Stimulated activated effector memory CD8-positive, alpha-beta T cell treated with anti-CD3 and anti-CD28 coated beads, Interleukin-12 subunit alpha, Interleukin-12 subunit beta, amount 100 ng/mL, for 72 hours (primary cell): ENCODE measurements around the gene ADH5.
"Not testable (repeated sequence)": the region's sequence is repeated elsewhere in the genome, so short reads cannot be mapped to it uniquely, and the experiment has no call there.

Experiments
- ATAC-seq: fragments of 150-1000 bp; cut with Tn5 transposase; 2 replicates; pipeline ENCODE4 v1.10.0; 2021
- DNase-seq, 2 donors: peaks; one replicate each; pipeline ENCODE4 v3.0.0; 2021 to 2022; ENCODE audit warnings: low spot score in 2 of 2
- H3K27ac Mint-ChIP-seq: one replicate; pipeline ENCODE4 v1.8.0; 2022; ENCODE audit warnings: mild to moderate bottlenecking, mixed read lengths
- H3K36me3 Mint-ChIP-seq: one replicate; pipeline ENCODE4 v1.8.0; 2022; ENCODE audit warnings: mild to moderate bottlenecking, mixed read lengths
- H3K4me1 Mint-ChIP-seq: one replicate; pipeline ENCODE4 v1.8.0; 2022; ENCODE audit warnings: mixed read lengths
- H3K4me3 Mint-ChIP-seq: one replicate; pipeline ENCODE4 v1.8.0; 2022; ENCODE audit warnings: mild to moderate bottlenecking, mixed read lengths
- H3K9me3 Mint-ChIP-seq: one replicate; pipeline ENCODE4 v1.8.0; 2022; ENCODE audit warnings: mixed read lengths

Gene ADH5

GRCh38 chr4:99071159-99071558 is 17.4 kb downstream of the ADH5 start:
- Mint-ChIP-seq H3K27ac (no peak overlapping the region), H3K4me3 (no peak overlapping the region), H3K9me3 (no peaks in the 10 kb centered on the region), H3K36me3 (peaks cover 69% of the 10 kb centered on the region), H3K4me1 (no peaks in the 10 kb centered on the region)
- DNase-seq (no peak), ATAC-seq (no peak)

- H3K4me1 Mint-ChIP-seq = no peaks in the 10 kb centered on the region
- DNase-seq (no peak), ATAC-seq (no peak)
- H3K36me3 Mint-ChIP-seq = peaks cover 56% of the 10 kb centered on the region
- no peak overlapping the region for H3K27ac Mint-ChIP-seq
- no peaks in the 10 kb centered on the region for H3K9me3 Mint-ChIP-seq
- H3K4me3 Mint-ChIP-seq = no peak overlapping the region
Observed at GRCh38 chr4:99067617-99068016, 21.0 kb downstream of the ADH5 start.

GRCh38 chr4:99065521-99065920 is 23.1 kb downstream of the ADH5 start:
- H3K4me1 Mint-ChIP-seq, ATAC-seq, H3K9me3 Mint-ChIP-seq, H3K27ac Mint-ChIP-seq, H3K4me3 Mint-ChIP-seq, DNase-seq: not testable (repeated sequence)
- peaks cover 56% of the 10 kb centered on the region for H3K36me3 Mint-ChIP-seq

GRCh38 chr4:99062120-99062519 is 26.5 kb downstream of the ADH5 start:
- H3K27ac Mint-ChIP-seq = no peak overlapping the region

GRCh38 chr4:99061048-99061700 is 27.4 kb downstream of the ADH5 start:
- Mint-ChIP-seq H3K36me3 (peaks cover 83% of the 10 kb centered on the region), H3K9me3 (no peaks in the 10 kb centered on the region), H3K4me3 (no peak overlapping the region), H3K27ac (no peak overlapping the region), H3K4me1 (peaks cover 3% of the 10 kb centered on the region)
- ATAC-seq = no peak
- no peak for DNase-seq

More at GRCh38 chr4:99062120-99062519, 26.5 kb downstream of the ADH5 start:
- no peak for ATAC-seq
- no peaks in the 10 kb centered on the region for H3K4me1 Mint-ChIP-seq
- DNase-seq = no peak
- H3K9me3 Mint-ChIP-seq = no peaks in the 10 kb centered on the region
- no peak overlapping the region for H3K4me3 Mint-ChIP-seq
- H3K36me3 Mint-ChIP-seq = peaks cover 81% of the 10 kb centered on the region

- no peak for DNase-seq
- ATAC-seq = no peak
- Mint-ChIP-seq H3K27ac (no peak overlapping the region), H3K9me3 (no peaks in the 10 kb centered on the region), H3K4me1 (peaks cover 19% of the 10 kb centered on the region), H3K4me3 (no peak overlapping the region), H3K36me3 (peaks cover 87% of the 10 kb centered on the region)
Observed at GRCh38 chr4:99059550-99059949, 29.0 kb downstream of the ADH5 start.

GRCh38 chr4:99058228-99058627 is 30.4 kb downstream of the ADH5 start:
- H3K36me3 Mint-ChIP-seq = peaks cover 83% of the 10 kb centered on the region
- peaks cover 26% of the 10 kb centered on the region for H3K4me1 Mint-ChIP-seq
- no peak for ATAC-seq
- H3K9me3 Mint-ChIP-seq = no peaks in the 10 kb centered on the region
- DNase-seq = no peak
- no peak overlapping the region for H3K27ac Mint-ChIP-seq
- no peak overlapping the region for H3K4me3 Mint-ChIP-seq

GRCh38 chr4:99054428-99054994 is 34.1 kb downstream of the ADH5 start:
- peak; percentile 57 for ATAC-seq
- H3K9me3 Mint-ChIP-seq = no peaks in the 10 kb centered on the region
- H3K4me1 Mint-ChIP-seq = peaks cover 51% of the 10 kb centered on the region

GRCh38 chr4:99052902-99053301 is 35.7 kb downstream of the ADH5 start:
- H3K27ac Mint-ChIP-seq = peak overlapping the region; percentile 3
- no peak overlapping the region for H3K4me3 Mint-ChIP-seq
- H3K9me3 Mint-ChIP-seq = no peaks in the 10 kb centered on the region
- peaks cover 51% of the 10 kb centered on the region for H3K4me1 Mint-ChIP-seq
- peak; percentile 89 for ATAC-seq
- H3K36me3 Mint-ChIP-seq = peaks cover 62% of the 10 kb centered on the region
- no peak for DNase-seq

More at GRCh38 chr4:99054428-99054994, 34.1 kb downstream of the ADH5 start:
- H3K27ac Mint-ChIP-seq = peak overlapping the region; percentile 36
- no peak for DNase-seq
- peaks cover 69% of the 10 kb centered on the region for H3K36me3 Mint-ChIP-seq
- H3K4me3 Mint-ChIP-seq = peak overlapping the region; percentile 34

GRCh38 chr4:99047710-99048109 is 40.9 kb downstream of the ADH5 start:
- Mint-ChIP-seq H3K36me3 (peaks cover 63% of the 10 kb centered on the region), H3K4me3 (no peak overlapping the region), H3K9me3 (no peaks in the 10 kb centered on the region), H3K4me1 (peaks cover 32% of the 10 kb centered on the region), H3K27ac (peak overlapping the region; percentile 16)
- DNase-seq (no peak), ATAC-seq (no peak)

GRCh38 chr4:99043346-99043745 is 45.2 kb downstream of the ADH5 start:
- no peak for DNase-seq
- Mint-ChIP-seq H3K9me3 (no peaks in the 10 kb centered on the region), H3K4me3 (peak overlapping the region; percentile 34), H3K4me1 (peaks cover 12% of the 10 kb centered on the region), H3K36me3 (peaks cover 61% of the 10 kb centered on the region), H3K27ac (peak overlapping the region; percentile 94)
- ATAC-seq = peak; percentile 36

- H3K4me1 Mint-ChIP-seq = peaks cover 4% of the 10 kb centered on the region
- no peak overlapping the region for H3K27ac Mint-ChIP-seq
- H3K9me3 Mint-ChIP-seq = peaks cover 4% of the 10 kb centered on the region
- DNase-seq (no peak), ATAC-seq (no peak)
- H3K36me3 Mint-ChIP-seq = peaks cover 39% of the 10 kb centered on the region
- H3K4me3 Mint-ChIP-seq = no peak overlapping the region
Observed at GRCh38 chr4:99038213-99038612, 50.4 kb downstream of the ADH5 start.

GRCh38 chr4:99033956-99034355 is 54.6 kb downstream of the ADH5 start:
- no peak for ATAC-seq
- no peak overlapping the region for H3K4me3 Mint-ChIP-seq
- H3K36me3 Mint-ChIP-seq = peaks cover 33% of the 10 kb centered on the region
- H3K27ac Mint-ChIP-seq = peak overlapping the region; percentile 52
- peaks cover 4% of the 10 kb centered on the region for H3K9me3 Mint-ChIP-seq
- no peak for DNase-seq
- H3K4me1 Mint-ChIP-seq = peaks cover 14% of the 10 kb centered on the region

GRCh38 chr4:99029852-99030251 is 58.7 kb downstream of the ADH5 start:
- Mint-ChIP-seq H3K9me3 (no peaks in the 10 kb centered on the region), H3K4me1 (peaks cover 31% of the 10 kb centered on the region), H3K36me3 (peaks cover 24% of the 10 kb centered on the region), H3K27ac (peak overlapping the region; percentile 13), H3K4me3 (no peak overlapping the region)
- ATAC-seq = no peak
- no peak for DNase-seq

GRCh38 chr4:99029018-99029735 is 59.4 kb downstream of the ADH5 start:
- no peaks in the 10 kb centered on the region for H3K9me3 Mint-ChIP-seq
- peaks cover 38% of the 10 kb centered on the region for H3K4me1 Mint-ChIP-seq
- DNase-seq (no peak), ATAC-seq (no peak)
- H3K27ac Mint-ChIP-seq = peak overlapping the region; percentile 13
- H3K4me3 Mint-ChIP-seq = no peak overlapping the region
- peaks cover 22% of the 10 kb centered on the region for H3K36me3 Mint-ChIP-seq

- peaks cover 47% of the 10 kb centered on the region for H3K4me1 Mint-ChIP-seq
- H3K9me3 Mint-ChIP-seq = no peaks in the 10 kb centered on the region
- H3K36me3 Mint-ChIP-seq = peaks cover 18% of the 10 kb centered on the region
- no peak overlapping the region for H3K27ac Mint-ChIP-seq
- no peak overlapping the region for H3K4me3 Mint-ChIP-seq
- ATAC-seq (peak; percentile 93), DNase-seq (no peak)
Observed at GRCh38 chr4:99028187-99028586, 60.4 kb downstream of the ADH5 start.
